Skeletal muscle cell (primary cell): Measurements from ENCODE around the gene SPCS2.
A peak's percentile ranks its signal among the peaks of the same experiment; 100 is the strongest.

ENCODE experiments used
- DNase-seq: peaks from one replicate; pipeline ENCODE4 v3.0.0-alpha.2; 2010; ENCODE audit warnings: low read depth
- H3K4me3 ChIP-seq: 2 replicates; pipeline ENCODE4 v1.5.1; 2011; ENCODE audit warnings: low read depth, mild to moderate bottlenecking, control low read depth, low read length, moderate library complexity

The SPCS2 gene

DNA sequence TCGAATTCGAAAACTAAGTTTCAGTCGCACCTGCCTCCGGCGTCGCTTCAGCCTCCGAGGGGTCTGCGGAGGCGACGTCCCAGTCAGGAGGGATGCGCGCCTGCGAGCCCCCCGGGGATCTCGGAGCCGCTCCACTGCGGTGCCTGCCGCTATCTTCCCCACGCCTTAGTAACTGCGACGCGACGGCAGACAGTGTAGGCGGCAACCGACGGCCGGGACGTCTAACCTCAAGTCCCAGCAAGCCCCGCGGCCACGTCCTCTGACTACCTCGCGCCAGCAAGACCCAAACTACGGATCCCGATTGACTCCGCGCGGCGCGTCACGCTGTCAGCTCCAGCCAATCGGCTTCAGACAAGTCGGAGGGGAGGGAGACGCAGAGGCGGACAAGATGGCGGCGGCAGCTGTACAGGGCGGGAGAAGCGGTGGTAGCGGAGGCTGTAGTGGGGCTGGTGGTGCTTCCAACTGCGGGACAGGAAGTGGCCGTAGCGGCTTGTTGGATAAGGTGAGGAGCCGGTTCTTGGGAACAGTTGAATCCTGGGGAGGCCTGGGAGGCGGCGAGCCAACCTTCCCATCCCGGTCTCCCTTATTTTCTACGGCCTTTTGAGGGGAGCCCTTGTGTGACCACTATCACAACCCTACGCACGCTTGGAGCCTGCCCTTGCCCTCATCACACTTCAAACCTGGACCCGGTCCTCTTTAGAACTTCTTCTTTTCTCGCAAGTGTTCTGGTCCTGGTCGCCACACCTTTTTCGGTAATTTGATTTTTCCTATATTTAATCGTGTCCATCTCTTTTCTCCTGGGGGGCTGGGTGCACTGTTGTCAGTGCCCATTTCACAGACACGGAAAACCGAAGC is at the start of gene SPCS2, which contains the start of gene XRRA1:
TSS of gene SPCS2 (plus strand) at position 369 of the 855 bp plus-strand sequence. CDS start at position 389, 20 bp downstream.
TSS of gene XRRA1 (minus strand) at position 194 of the 855 bp plus-strand sequence. CDS start 8,213 bp downstream, outside the sequence.
- H3K4me3 ChIP-seq = peak within 1 kb of the TSS; percentile 73
- DNase-seq = peak; percentile 96

DNA sequence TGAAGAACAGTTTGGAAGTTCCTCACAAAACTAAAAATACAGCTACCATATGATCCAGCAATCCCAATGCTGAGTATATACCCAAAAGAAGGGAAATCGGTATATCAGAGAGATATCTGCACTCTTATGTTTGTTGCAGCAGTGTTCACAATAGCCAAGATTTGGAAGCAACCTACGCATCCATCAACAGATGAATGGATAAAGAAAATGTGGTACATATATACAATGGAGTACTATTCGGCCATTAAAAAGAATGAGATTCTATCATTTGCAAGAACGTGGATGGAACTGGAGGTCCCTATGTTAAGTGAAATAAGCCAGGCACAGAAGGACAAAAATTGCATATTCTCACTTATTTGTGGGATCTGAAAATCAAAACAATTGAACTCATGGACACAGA is 46.7 kb upstream of the SPCS2 start:
- H3K4me3 ChIP-seq = no peak overlapping the region
- no peak for DNase-seq

DNA sequence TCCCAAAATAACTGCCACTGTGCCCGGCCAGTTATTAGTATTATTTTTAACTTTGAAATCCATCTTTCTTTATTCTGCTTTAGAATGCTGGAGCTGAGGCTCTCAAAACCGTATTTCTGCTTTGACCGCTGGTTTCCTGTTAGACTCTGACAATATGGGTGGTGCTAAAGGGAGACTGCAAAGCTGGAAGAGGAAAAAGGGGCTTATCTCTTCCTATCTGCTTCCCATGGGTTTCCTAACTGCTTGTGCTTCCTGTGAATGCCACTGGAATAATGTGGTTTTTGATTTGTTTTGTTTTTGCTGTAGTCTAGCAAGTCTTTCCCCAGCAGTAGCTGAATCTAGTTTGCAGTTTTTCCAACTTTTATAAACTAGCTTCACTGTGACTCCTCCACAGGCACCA is 43.7 kb upstream of the SPCS2 start:
- no peak for DNase-seq
- H3K4me3 ChIP-seq = no peak overlapping the region

- H3K4me3 ChIP-seq = no peak overlapping the region
- DNase-seq = no peak
Observed at GRCh38 chr11:74909385-74909784, 39.7 kb upstream of the SPCS2 start.

GRCh38 chr11:74909812-74910211 is 39.3 kb upstream of the SPCS2 start:
- DNase-seq = no peak
- no peak overlapping the region for H3K4me3 ChIP-seq

- no peak overlapping the region for H3K4me3 ChIP-seq
- no peak for DNase-seq
Observed at GRCh38 chr11:74923125-74923524, 25.9 kb upstream of the SPCS2 start.

GRCh38 chr11:74925281-74925680 is 23.8 kb upstream of the SPCS2 start:
- no peak overlapping the region for H3K4me3 ChIP-seq
- peak; percentile 50 for DNase-seq

GRCh38 chr11:74926304-74927030 is 22.6 kb upstream of the SPCS2 start:
- DNase-seq = peak; percentile 37
- no peak overlapping the region for H3K4me3 ChIP-seq

GRCh38 chr11:74927496-74927895 is 21.6 kb upstream of the SPCS2 start:
- H3K4me3 ChIP-seq = no peak overlapping the region
- DNase-seq = no peak

GRCh38 chr11:74929431-74930363 is 19.4 kb upstream of the SPCS2 start:
- peak; percentile 79 for DNase-seq
- no peak overlapping the region for H3K4me3 ChIP-seq

GRCh38 chr11:74932169-74932568 is 16.9 kb upstream of the SPCS2 start:
- H3K4me3 ChIP-seq = no peak overlapping the region
- DNase-seq = no peak

- peak; percentile 48 for DNase-seq
Observed at GRCh38 chr11:74932797-74933196, 16.3 kb upstream of the SPCS2 start.

DNA sequence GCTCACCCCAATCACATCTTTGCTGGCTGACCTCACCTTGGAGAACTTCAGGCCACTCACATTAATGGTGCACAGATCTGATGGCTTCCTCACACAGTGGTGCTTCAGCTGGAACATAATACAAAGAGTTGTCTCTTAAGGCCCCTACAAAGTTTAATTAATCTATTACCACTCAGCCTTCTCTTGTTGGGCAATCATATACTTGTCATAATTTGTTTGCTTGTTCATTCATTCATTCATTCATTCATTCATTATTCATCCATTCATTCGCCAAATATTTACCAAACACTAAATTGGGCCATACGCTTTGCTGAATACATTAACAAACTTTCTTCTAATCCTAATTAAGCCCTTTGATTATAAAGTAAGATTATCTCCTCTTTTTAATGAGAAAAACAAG is 15.3 kb upstream of the SPCS2 start:
- H3K4me3 ChIP-seq = no peak overlapping the region
- DNase-seq = no peak

More at GRCh38 chr11:74932797-74933196, 16.3 kb upstream of the SPCS2 start:
- H3K4me3 ChIP-seq = no peak overlapping the region

GRCh38 chr11:74935285-74935684 is 13.8 kb upstream of the SPCS2 start:
- DNase-seq = no peak
- no peak overlapping the region for H3K4me3 ChIP-seq

DNA sequence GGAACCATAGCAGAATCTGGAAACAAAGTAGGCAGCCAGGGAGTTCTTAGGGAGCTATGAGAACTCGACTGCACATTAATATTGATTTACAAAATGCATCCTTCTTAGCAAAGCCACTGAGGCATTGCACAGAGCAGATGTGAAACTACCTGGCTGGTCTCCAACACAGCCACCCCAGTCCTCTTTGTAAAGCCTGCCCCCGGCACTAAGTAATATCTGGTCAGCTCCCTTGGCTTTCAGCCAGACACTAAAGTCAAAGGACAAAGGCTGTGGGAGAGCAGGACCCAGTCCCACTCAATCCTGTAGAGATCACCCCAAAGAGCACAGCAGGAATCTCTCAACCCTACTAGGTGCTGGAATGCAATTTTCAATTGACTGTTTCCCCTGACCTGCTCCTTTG is 13.0 kb upstream of the SPCS2 start:
- H3K4me3 ChIP-seq = no peak overlapping the region
- DNase-seq = no peak

- DNase-seq = no peak
- no peak overlapping the region for H3K4me3 ChIP-seq
Observed at GRCh38 chr11:74936976-74937375, 12.1 kb upstream of the SPCS2 start.

DNA sequence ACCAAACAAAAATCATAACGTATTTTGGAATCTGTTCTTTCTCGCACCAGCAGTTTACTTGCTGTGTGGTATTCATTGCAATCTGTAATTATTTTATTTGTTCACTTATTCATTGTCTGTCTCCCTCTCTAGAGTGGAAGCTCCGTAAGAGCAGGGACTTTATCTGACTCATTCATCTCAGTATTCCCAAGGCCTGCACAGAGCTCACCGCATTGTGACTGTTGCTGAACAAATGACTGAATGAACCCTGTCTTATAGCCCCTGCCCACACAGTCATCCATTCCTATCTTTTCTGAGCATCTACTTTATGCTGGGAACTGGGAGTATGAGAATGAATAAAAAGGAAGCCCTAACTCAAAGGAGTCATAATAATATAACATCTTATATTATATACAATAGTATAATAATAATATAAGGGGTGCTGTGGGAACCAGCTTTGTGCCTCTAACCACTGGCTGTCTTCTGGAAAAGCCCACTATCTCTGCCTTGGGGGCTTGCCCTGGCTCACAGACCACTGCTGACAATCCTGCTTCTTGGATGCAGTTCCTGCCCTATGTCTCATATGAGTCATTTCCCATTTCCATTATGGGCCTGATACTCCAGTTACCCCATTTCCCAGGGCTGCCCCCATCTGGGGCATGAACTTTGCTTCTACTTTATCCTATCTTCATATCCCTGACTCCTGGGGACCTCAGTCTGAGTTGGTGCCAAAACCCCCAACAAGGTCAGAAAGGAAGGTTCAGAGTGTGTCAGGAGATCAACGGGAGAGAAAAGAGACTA is 11.2 kb upstream of the SPCS2 start:
- H3K4me3 ChIP-seq = no peak overlapping the region
- no peak for DNase-seq

GRCh38 chr11:74941492-74941891 is 7.6 kb upstream of the SPCS2 start:
- DNase-seq = no peak
- no peak overlapping the region for H3K4me3 ChIP-seq
